Transverse colon (tissue), 3 donors: ENCODE measurements around the gene PRDX3.

Source experiments
- CTCF ChIP-seq, 5 experiments: fragments of 200-600 bp in 3 of 5; fragments of 450-650 bp in 2 of 5; sonication (generic) in 3 of 5; IDR thresholded peaks; 1 replicate in 2 of 5; 2 replicates in 3 of 5; pipeline ENCODE4 v1.5.1; 2016 to 2017; ENCODE audit warnings: antibody characterized with exemption in 5 of 5, inconsistent platforms in 3 of 5, mild to moderate bottlenecking in 2 of 5, moderate library complexity in 1 of 5
- POLR2A ChIP-seq: fragments of 450-650 bp; IDR thresholded peaks from one replicate; pipeline ENCODE4 v1.6.1; 2016; ENCODE audit warnings: antibody characterized with exemption, mild to moderate bottlenecking, moderate library complexity

GRCh38 chr10:119206603-119207365, 28.2 kb upstream of the PRDX3 start:
- TF ChIP-seq CTCF (IDR thresholded peaks at IDR 0.05): peak; percentile 40 to 74 (median 63)
- TF ChIP-seq POLR2A: peak; percentile 41
